SK-N-SH treated with all-trans-retinoic acid at 6 μM for 48 hours (cell line): ENCODE measurements around the gene SERPINH1.

Experiments
- ARNTL ChIP-seq: fragments of 450-650 bp; formaldehyde crosslinking; IDR thresholded peaks from 2 replicates; pipeline ENCODE4 v1.5.0; 2020; ENCODE audit warnings: low read depth, mild to moderate bottlenecking, moderate library complexity, borderline replicate concordance
- BACH2 ChIP-seq: fragments of 250-450 bp; sonication (Bioruptor Pico); IDR thresholded peaks from 2 replicates; pipeline ENCODE4 v1.9.0; 2021; ENCODE audit warnings: mild to moderate bottlenecking, borderline replicate concordance
- CREB5 ChIP-seq: fragments of 250-450 bp; sonication (Bioruptor Pico); IDR thresholded peaks from 2 replicates; pipeline ENCODE4 v1.5.1; 2020; ENCODE audit warnings: low read depth, mild to moderate bottlenecking, moderate library complexity
- CSDC2 ChIP-seq: fragments of 250-450 bp; sonication (Bioruptor Pico); IDR thresholded peaks from 2 replicates; pipeline ENCODE4 v1.5.0; 2020; ENCODE audit warnings: mild to moderate bottlenecking, moderate library complexity
- CSRNP3 ChIP-seq: fragments of 250-450 bp; sonication (Bioruptor Pico); IDR thresholded peaks from 2 replicates; pipeline ENCODE4 v1.5.1; 2021; ENCODE audit warnings: mild to moderate bottlenecking, moderate library complexity
- GLIS3 ChIP-seq: fragments of 250-450 bp; sonication (Bioruptor Pico); IDR thresholded peaks from 2 replicates; pipeline ENCODE4 v1.5.0; 2020; ENCODE audit warnings: mild to moderate bottlenecking, moderate library complexity
- OSR1 ChIP-seq: fragments of 250-450 bp; sonication (Bioruptor Pico); IDR thresholded peaks from 2 replicates; pipeline ENCODE4 v1.8.0; 2022; ENCODE audit warnings: moderate library complexity, mild to moderate bottlenecking, inconsistent platforms
- PATZ1 ChIP-seq: fragments of 250-450 bp; sonication (Bioruptor Pico); IDR thresholded peaks from 2 replicates; pipeline ENCODE4 v1.8.0; 2020; ENCODE audit warnings: mild to moderate bottlenecking, moderate library complexity, borderline replicate concordance
- POU6F1 ChIP-seq: fragments of 250-450 bp; sonication (Bioruptor Pico); IDR thresholded peaks from 2 replicates; pipeline ENCODE4 v1.8.0; 2021; ENCODE audit warnings: low read depth, mild to moderate bottlenecking, moderate library complexity, borderline replicate concordance
- SNAI2 ChIP-seq: fragments of 250-450 bp; sonication (Bioruptor Pico); IDR thresholded peaks from 2 replicates; pipeline ENCODE4 v1.5.0; 2020; ENCODE audit warnings: mild to moderate bottlenecking, moderate library complexity
- ZFP30 ChIP-seq: fragments of 450-650 bp; formaldehyde crosslinking; IDR thresholded peaks from 2 replicates; pipeline ENCODE4 v1.5.0; 2022; ENCODE audit warnings: mild to moderate bottlenecking, moderate library complexity
- ZNF8 ChIP-seq: fragments of 450-650 bp; formaldehyde crosslinking; IDR thresholded peaks from 2 replicates; pipeline ENCODE4 v1.5.0; 2020; ENCODE audit warnings: mild to moderate bottlenecking, moderate library complexity

- no peak for TF ChIP-seq POU6F1 (CRISPR knock-in tag)
- TF ChIP-seq BACH2 (CRISPR knock-in tag): no peak
- no peak for TF ChIP-seq SNAI2 (CRISPR knock-in tag)
- no peak for TF ChIP-seq PATZ1
- no peak for TF ChIP-seq ZFP30 (CRISPR knock-in tag)
- no peak for TF ChIP-seq ZNF8 (CRISPR knock-in tag)
- TF ChIP-seq GLIS3 (CRISPR knock-in tag): no peak
- no peak for TF ChIP-seq CSRNP3 (CRISPR knock-in tag)
- no peak for TF ChIP-seq ARNTL
- TF ChIP-seq CREB5: no peak
- TF ChIP-seq OSR1 (CRISPR knock-in tag): no peak
- TF ChIP-seq CSDC2: no peak
Observed at GRCh38 chr11:75589933-75590332, 27.9 kb downstream of the SERPINH1 start.
